ENCODE results near the gene CAPN5. TPM values are rescaled to one million over a fixed set of nuclear protein-coding genes. Genes with fewer than 3 reads are reported as not detected.
A peak's percentile ranks its signal among the peaks of the same experiment; 100 is the strongest.

CAPN5 gene
- total and polyA plus RNA-seq, 2 of the 13 experiments (the other 11 are each of a cell fraction or from before 2014, with no cell fraction given), result 0.27 to 1.2 TPM

DNA sequence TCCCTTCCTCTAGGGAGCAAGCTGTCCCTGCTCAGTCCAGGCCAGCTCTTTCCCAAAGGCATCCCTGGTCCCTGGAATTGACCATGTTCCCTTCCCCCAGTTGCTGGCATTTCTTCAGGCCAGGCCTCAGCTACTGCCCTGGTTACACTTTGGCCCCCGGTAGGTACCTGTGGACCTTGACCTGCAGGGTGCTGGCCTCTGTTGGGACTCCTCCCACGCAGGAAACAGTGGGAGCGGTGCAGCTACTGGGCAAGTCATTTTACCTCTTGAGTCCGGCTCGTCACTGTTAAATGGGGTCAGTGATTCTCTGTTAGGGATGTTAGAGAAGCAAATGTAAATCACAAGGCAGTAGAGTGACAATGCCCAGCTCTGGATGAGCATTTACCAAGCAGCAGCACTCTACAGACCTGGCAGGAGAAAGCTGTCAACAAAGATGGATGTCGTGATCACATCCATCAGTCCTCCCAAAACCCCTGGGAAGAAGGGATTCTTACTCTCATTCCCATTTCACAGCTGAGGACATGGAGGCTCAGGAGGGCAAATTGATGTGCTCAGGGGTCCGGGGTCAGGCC, 78.2 kb downstream of the CAPN5 start (continued):
- TF ChIP-seq, protein P1, sequence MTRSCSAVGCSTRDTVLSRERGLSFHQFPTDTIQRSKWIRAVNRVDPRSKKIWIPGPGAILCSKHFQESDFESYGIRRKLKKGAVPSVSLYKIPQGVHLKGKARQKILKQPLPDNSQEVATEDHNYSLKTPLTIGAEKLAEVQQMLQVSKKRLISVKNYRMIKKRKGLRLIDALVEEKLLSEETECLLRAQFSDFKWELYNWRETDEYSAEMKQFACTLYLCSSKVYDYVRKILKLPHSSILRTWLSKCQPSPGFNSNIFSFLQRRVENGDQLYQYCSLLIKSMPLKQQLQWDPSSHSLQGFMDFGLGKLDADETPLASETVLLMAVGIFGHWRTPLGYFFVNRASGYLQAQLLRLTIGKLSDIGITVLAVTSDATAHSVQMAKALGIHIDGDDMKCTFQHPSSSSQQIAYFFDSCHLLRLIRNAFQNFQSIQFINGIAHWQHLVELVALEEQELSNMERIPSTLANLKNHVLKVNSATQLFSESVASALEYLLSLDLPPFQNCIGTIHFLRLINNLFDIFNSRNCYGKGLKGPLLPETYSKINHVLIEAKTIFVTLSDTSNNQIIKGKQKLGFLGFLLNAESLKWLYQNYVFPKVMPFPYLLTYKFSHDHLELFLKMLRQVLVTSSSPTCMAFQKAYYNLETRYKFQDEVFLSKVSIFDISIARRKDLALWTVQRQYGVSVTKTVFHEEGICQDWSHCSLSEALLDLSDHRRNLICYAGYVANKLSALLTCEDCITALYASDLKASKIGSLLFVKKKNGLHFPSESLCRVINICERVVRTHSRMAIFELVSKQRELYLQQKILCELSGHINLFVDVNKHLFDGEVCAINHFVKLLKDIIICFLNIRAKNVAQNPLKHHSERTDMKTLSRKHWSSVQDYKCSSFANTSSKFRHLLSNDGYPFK (CRISPR knock-in tag; IDR thresholded peaks at IDR 0.05; ENCODE audit: borderline replicate concordance), result no peak
- peak; percentile 77; the same call in 1 of the 2 replicates for TF ChIP-seq ZFY (CRISPR knock-in tag; IDR thresholded peaks at IDR 0.05)
- TF ChIP-seq, protein P2, sequence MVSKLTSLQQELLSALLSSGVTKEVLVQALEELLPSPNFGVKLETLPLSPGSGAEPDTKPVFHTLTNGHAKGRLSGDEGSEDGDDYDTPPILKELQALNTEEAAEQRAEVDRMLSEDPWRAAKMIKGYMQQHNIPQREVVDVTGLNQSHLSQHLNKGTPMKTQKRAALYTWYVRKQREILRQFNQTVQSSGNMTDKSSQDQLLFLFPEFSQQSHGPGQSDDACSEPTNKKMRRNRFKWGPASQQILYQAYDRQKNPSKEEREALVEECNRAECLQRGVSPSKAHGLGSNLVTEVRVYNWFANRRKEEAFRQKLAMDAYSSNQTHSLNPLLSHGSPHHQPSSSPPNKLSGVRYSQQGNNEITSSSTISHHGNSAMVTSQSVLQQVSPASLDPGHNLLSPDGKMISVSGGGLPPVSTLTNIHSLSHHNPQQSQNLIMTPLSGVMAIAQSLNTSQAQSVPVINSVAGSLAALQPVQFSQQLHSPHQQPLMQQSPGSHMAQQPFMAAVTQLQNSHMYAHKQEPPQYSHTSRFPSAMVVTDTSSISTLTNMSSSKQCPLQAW (CRISPR knock-in tag; IDR thresholded peaks at IDR 0.05), result 0 out of 2 replicates have a peak, but pooled peaks have one; percentile 49
- peak; percentile 91 for TF ChIP-seq POGZ (CRISPR knock-in tag; IDR thresholded peaks at IDR 0.05)
- TF ChIP-seq HNF4A (CRISPR knock-in tag; IDR thresholded peaks at IDR 0.05), result peak; percentile 99
- TF ChIP-seq ZMYM2 (CRISPR knock-in tag; IDR thresholded peaks at IDR 0.05), result peak; percentile 83
- TF ChIP-seq ZNF264 (CRISPR knock-in tag; IDR thresholded peaks at IDR 0.05), result no peak
- TF ChIP-seq, protein P3, sequence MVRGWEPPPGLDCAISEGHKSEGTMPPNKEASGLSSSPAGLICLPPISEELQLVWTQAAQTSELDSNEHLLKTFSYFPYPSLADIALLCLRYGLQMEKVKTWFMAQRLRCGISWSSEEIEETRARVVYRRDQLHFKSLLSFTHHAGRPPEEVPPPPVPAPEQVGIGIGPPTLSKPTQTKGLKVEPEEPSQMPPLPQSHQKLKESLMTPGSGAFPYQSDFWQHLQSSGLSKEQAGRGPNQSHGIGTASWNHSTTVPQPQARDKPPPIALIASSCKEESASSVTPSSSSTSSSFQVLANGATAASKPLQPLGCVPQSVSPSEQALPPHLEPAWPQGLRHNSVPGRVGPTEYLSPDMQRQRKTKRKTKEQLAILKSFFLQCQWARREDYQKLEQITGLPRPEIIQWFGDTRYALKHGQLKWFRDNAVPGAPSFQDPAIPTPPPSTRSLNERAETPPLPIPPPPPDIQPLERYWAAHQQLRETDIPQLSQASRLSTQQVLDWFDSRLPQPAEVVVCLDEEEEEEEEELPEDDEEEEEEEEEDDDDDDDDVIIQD (CRISPR knock-in tag; IDR thresholded peaks at IDR 0.05; ENCODE audit: low read depth), result peak; percentile 70; the same call in 1 of the 2 replicates
- 0 out of 4 replicates have a peak, but pooled peaks of 1 of the 2 experiments have one; percentile 45 for TF ChIP-seq KLF16 (CRISPR knock-in tag; IDR thresholded peaks at IDR 0.05)
- peak; percentile 51; the same call in 1 of the 2 replicates for TF ChIP-seq DMAP1 (CRISPR knock-in tag; IDR thresholded peaks at IDR 0.05)
- TF ChIP-seq DPF2 (CRISPR knock-in tag; IDR thresholded peaks at IDR 0.05; ENCODE audit: borderline replicate concordance, low read depth), result peak; percentile 63; the same call in 1 of the 2 replicates
- peak; percentile 70 for TF ChIP-seq SPEN (CRISPR knock-in tag; IDR thresholded peaks at IDR 0.05; ENCODE audit: low read depth)
- TF ChIP-seq, protein P4, sequence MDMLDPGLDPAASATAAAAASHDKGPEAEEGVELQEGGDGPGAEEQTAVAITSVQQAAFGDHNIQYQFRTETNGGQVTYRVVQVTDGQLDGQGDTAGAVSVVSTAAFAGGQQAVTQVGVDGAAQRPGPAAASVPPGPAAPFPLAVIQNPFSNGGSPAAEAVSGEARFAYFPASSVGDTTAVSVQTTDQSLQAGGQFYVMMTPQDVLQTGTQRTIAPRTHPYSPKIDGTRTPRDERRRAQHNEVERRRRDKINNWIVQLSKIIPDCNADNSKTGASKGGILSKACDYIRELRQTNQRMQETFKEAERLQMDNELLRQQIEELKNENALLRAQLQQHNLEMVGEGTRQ (IDR thresholded peaks at IDR 0.05; ENCODE audit: low read depth, low read length), result no peak
- TF ChIP-seq, protein P4 (CRISPR knock-in tag; IDR thresholded peaks at IDR 0.05; ENCODE audit: borderline replicate concordance), result no peak
- peak; percentile 98 for TF ChIP-seq HNF4G (IDR thresholded peaks at IDR 0.05; ENCODE audit: borderline replicate concordance, low read depth, low read length)
- TF ChIP-seq HNF4G (CRISPR knock-in tag; IDR thresholded peaks at IDR 0.05; ENCODE audit: borderline replicate concordance, low read depth), result peak; percentile 90; the same call in 1 of the 2 replicates
- TF ChIP-seq, protein P5, sequence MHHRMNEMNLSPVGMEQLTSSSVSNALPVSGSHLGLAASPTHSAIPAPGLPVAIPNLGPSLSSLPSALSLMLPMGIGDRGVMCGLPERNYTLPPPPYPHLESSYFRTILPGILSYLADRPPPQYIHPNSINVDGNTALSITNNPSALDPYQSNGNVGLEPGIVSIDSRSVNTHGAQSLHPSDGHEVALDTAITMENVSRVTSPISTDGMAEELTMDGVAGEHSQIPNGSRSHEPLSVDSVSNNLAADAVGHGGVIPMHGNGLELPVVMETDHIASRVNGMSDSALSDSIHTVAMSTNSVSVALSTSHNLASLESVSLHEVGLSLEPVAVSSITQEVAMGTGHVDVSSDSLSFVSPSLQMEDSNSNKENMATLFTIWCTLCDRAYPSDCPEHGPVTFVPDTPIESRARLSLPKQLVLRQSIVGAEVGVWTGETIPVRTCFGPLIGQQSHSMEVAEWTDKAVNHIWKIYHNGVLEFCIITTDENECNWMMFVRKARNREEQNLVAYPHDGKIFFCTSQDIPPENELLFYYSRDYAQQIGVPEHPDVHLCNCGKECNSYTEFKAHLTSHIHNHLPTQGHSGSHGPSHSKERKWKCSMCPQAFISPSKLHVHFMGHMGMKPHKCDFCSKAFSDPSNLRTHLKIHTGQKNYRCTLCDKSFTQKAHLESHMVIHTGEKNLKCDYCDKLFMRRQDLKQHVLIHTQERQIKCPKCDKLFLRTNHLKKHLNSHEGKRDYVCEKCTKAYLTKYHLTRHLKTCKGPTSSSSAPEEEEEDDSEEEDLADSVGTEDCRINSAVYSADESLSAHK (CRISPR knock-in tag; IDR thresholded peaks at IDR 0.05; ENCODE audit: borderline replicate concordance), result no peak
- peak; percentile 20; the same call in 1 of the 2 replicates for TF ChIP-seq ZNF788 (CRISPR knock-in tag; IDR thresholded peaks at IDR 0.05; ENCODE audit: borderline replicate concordance)
- no peak for TF ChIP-seq ZNF367 (CRISPR knock-in tag; IDR thresholded peaks at IDR 0.05; ENCODE audit: borderline replicate concordance)

All from HepG2 (cell line).